Vagina (tissue), 2 donors: ENCODE results near the gene DKK3. TPM values are rescaled to one million over a fixed set of nuclear protein-coding genes. Genes with fewer than 3 reads are reported as not detected.

Source experiments
- DNase-seq, 2 donors: peaks; one replicate each; pipeline ENCODE4 v3.0.0-alpha.2; 2017; ENCODE audit errors: extremely low spot score in 2 of 2
- H3K27ac ChIP-seq: fragments of 200-600 bp; sonication (generic); one replicate; pipeline ENCODE4 v1.5.1; 2019
- H3K27me3 ChIP-seq: fragments of 200-600 bp; sonication (generic); one replicate; pipeline ENCODE4 v1.5.1; 2019
- H3K36me3 ChIP-seq, 2 donors: fragments of 200-600 bp; sonication (generic); one replicate each; pipeline ENCODE4 v1.5.1; 2017 to 2019
- H3K4me1 ChIP-seq: fragments of 200-600 bp; sonication (generic); one replicate; pipeline ENCODE4 v1.5.1; 2019
- H3K4me3 ChIP-seq, 2 donors: fragments of 200-600 bp; sonication (generic); 1 replicate in 1 of 2; 2 replicates in 1 of 2; pipeline ENCODE4 v1.5.1; 2016 to 2019
- H3K9me3 ChIP-seq: fragments of 200-600 bp; sonication (generic); one replicate; pipeline ENCODE4 v1.5.1; 2019
- POLR2A ChIP-seq, 2 donors: fragments of 450-650 bp; IDR thresholded peaks; one replicate each; pipeline ENCODE4 v1.6.1; 2017; ENCODE audit warnings: antibody characterized with exemption in 2 of 2, mild to moderate bottlenecking in 2 of 2, moderate library complexity in 2 of 2
- POLR2AphosphoS5 ChIP-seq, 2 donors: sonication (generic); formaldehyde crosslinking; IDR thresholded peaks; one replicate each; pipeline ENCODE4 v1.9.0; 2017; ENCODE audit warnings: antibody characterized with exemption in 2 of 2, mild to moderate bottlenecking in 2 of 2, low read depth in 1 of 2; ENCODE audit not compliant: insufficient read depth in 1 of 2
- intact Hi-C: fragments of 100-400 bp; cut with DNase I; formaldehyde crosslinking; loops from one replicate; pipeline ENCODE4 v1.15.1; 2023
- total RNA-seq: library from RNA; depleted of rRNA; stranded (reverse); fragments of >200 nt; gene quantifications from one replicate; pipeline ENCODE4 v1.2.3, GENCODE V29; 2016
- TF ChIP-seq, protein P1 (sequence below), 3 experiments: fragments of 450-650 bp in 2 of 3; fragments of 200-600 bp in 1 of 3; sonication (generic) in 1 of 3; IDR thresholded peaks; one replicate each; pipeline ENCODE4 v1.5.1; 2017 to 2019; ENCODE audit warnings: antibody characterized with exemption in 3 of 3, mild to moderate bottlenecking in 2 of 3, moderate library complexity in 2 of 3

The DKK3 gene
- total RNA-seq, 1 donor from 2014 or later = 110 TPM

DNA sequence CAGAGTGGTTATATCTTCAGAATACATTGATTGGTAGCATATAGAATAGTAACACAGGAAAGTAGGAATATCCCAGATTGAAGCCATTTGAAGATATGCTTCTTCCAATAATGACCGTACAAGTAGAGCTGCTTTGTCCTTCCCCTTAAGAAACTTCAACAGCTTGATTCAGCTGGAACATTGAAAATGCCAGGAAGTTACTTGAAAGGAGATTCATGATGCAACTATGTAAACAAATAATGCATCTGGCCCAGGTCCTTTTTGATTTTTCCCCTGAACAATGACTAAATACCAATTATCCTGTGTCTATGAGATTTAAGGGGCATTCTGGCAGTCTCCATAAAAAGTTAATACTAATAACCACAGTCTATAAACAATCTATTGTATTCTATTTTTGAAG, 3.0 kb downstream of the DKK3 start:
- intact Hi-C loops = no loop called here
- Histone ChIP-seq H3K36me3 (peaks cover 0 to 10% of the 10 kb centered on the region in 2 donors), H3K9me3 (no peaks in the 10 kb centered on the region), H3K27ac (peak overlapping the region; percentile 42), H3K27me3 (no peaks in the 10 kb centered on the region), H3K4me3 (no peak overlapping the region), H3K4me1 (peaks cover 51% of the 10 kb centered on the region)
- DNase-seq = no peak
- TF ChIP-seq POLR2AphosphoS5 (IDR thresholded peaks at IDR 0.05; ENCODE audit: insufficient read depth in 1 of 2, low read depth in 1 of 2) (no peak), POLR2A (IDR thresholded peaks at IDR 0.05) (no peak)
- TF ChIP-seq, protein P1, sequence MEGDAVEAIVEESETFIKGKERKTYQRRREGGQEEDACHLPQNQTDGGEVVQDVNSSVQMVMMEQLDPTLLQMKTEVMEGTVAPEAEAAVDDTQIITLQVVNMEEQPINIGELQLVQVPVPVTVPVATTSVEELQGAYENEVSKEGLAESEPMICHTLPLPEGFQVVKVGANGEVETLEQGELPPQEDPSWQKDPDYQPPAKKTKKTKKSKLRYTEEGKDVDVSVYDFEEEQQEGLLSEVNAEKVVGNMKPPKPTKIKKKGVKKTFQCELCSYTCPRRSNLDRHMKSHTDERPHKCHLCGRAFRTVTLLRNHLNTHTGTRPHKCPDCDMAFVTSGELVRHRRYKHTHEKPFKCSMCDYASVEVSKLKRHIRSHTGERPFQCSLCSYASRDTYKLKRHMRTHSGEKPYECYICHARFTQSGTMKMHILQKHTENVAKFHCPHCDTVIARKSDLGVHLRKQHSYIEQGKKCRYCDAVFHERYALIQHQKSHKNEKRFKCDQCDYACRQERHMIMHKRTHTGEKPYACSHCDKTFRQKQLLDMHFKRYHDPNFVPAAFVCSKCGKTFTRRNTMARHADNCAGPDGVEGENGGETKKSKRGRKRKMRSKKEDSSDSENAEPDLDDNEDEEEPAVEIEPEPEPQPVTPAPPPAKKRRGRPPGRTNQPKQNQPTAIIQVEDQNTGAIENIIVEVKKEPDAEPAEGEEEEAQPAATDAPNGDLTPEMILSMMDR (IDR thresholded peaks at IDR 0.05) = no peak

DNA sequence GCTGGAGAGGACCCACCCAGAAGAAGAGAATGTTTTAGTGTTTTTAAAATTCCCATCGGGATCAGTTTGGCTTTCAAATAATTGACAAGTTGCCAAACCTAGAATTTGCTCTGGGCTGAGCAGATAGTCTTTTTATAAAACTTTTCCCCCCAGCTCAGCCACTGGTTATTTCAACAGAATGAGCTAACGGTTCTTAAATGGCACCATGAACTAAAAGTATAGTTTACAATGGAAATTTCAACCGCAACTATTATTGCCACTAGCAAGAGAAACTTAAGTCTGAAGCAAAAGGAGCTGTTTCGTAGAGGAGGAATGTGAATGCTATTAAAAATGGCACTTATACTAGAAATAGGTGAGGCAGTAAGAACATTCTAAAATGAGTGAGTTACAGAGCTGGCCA, 3.4 kb downstream of the DKK3 start:
- no peaks in the 10 kb centered on the region for H3K27me3 ChIP-seq
- DNase-seq = no peak
- no peaks in the 10 kb centered on the region for H3K9me3 ChIP-seq
- peaks cover 0 to 10% of the 10 kb centered on the region in 2 donors for H3K36me3 ChIP-seq
- peaks cover 50% of the 10 kb centered on the region for H3K4me1 ChIP-seq
- intact Hi-C loops = no loop called here
- no peak overlapping the region for H3K4me3 ChIP-seq
- peak overlapping the region; percentile 42 for H3K27ac ChIP-seq
- TF ChIP-seq POLR2A (IDR thresholded peaks at IDR 0.05) (no peak), POLR2AphosphoS5 (IDR thresholded peaks at IDR 0.05; ENCODE audit: insufficient read depth in 1 of 2, low read depth in 1 of 2) (no peak)
- TF ChIP-seq, protein P1 (IDR thresholded peaks at IDR 0.05) = no peak

DNA sequence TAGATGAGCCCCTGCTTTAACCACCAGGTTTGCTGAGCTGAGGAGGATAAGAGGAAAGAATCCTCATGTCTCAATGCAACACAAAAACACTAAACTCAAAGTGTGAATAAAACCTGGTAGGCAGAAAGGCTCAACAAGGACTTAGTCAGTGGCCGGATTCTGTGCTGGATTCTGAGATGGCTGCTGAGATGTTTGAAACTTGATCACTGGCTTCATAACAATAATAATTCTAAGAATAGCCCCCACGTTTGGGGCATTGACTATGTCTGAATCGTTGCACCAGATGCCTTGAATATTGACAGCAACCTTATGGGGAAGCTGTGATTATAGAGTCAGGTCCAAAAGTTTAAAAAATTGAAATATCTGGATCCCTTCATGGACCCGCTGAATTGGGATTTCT, 4.6 kb downstream of the DKK3 start:
- no peak overlapping the region for H3K4me3 ChIP-seq
- no peak for DNase-seq
- intact Hi-C loops = no loop called here
- H3K36me3 ChIP-seq = peaks cover 0 to 10% of the 10 kb centered on the region in 2 donors
- no peaks in the 10 kb centered on the region for H3K9me3 ChIP-seq
- peak overlapping the region; percentile 42 for H3K27ac ChIP-seq
- TF ChIP-seq POLR2A (IDR thresholded peaks at IDR 0.05) = no peak
- TF ChIP-seq, protein P1 (IDR thresholded peaks at IDR 0.05) = no peak
- no peaks in the 10 kb centered on the region for H3K27me3 ChIP-seq
- H3K4me1 ChIP-seq = peaks cover 44% of the 10 kb centered on the region

DNA sequence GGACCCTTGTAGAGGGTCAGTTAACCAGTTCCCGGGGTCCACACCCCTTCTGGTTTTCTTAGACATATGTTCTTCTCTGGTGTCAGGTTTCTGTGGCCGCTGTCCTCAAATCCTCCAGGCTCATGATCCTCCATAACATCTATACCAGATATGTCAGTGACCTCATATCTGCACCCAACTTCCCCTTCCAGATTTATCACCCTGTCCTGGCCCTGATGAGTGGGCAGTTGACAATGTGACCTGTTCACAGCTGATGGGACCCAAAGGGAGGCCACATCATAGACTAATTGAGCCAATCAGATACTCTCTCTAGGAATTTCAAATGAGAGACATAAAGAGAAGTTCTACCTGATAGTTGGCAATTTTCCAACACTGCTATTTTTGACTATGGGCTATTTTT, 5.1 kb downstream of the DKK3 start:
- Histone ChIP-seq H3K36me3 (peaks cover 0 to 10% of the 10 kb centered on the region in 2 donors), H3K4me3 (no peak overlapping the region), H3K9me3 (no peaks in the 10 kb centered on the region), H3K4me1 (peaks cover 49% of the 10 kb centered on the region), H3K27ac (no peak overlapping the region), H3K27me3 (no peaks in the 10 kb centered on the region)
- TF ChIP-seq POLR2A (IDR thresholded peaks at IDR 0.05) (no peak), POLR2AphosphoS5 (IDR thresholded peaks at IDR 0.05; ENCODE audit: insufficient read depth in 1 of 2, low read depth in 1 of 2) (no peak)
- TF ChIP-seq, protein P1 (IDR thresholded peaks at IDR 0.05) = no peak
- DNase-seq = no peak
- intact Hi-C loops = no loop called here

DNA sequence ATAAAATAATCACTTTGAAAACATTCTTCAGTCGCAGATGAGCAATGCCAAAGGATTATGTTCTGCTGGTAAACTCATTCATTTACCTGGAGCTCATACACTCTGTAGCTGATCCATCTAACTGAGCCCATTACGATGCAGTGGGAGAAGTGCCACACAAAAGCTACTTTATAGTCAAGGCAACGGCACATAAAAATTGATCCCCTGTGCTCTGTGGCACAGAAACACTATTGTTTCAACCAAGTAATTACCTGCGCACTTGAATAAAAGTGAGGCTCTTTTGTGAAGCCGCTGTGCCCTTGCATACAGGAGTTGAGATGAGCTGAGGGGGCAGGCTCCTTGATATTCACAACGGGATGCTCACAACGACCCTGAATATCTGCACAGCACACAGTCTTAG, 7.2 kb downstream of the DKK3 start:
- Histone ChIP-seq H3K9me3 (no peaks in the 10 kb centered on the region), H3K27ac (no peak overlapping the region), H3K27me3 (no peaks in the 10 kb centered on the region), H3K4me1 (peaks cover 41% of the 10 kb centered on the region), H3K4me3 (no peak overlapping the region), H3K36me3 (peaks cover 0 to 18% of the 10 kb centered on the region in 2 donors)
- intact Hi-C loops = no loop called here
- TF ChIP-seq, protein P1 (IDR thresholded peaks at IDR 0.05) = no peak
- TF ChIP-seq POLR2A (IDR thresholded peaks at IDR 0.05) = no peak
- TF ChIP-seq POLR2AphosphoS5 (IDR thresholded peaks at IDR 0.05; ENCODE audit: insufficient read depth in 1 of 2, low read depth in 1 of 2) = no peak
- no peak for DNase-seq
